Cardiac fibroblast (primary cell): ENCODE measurements around the gene RPH3AL.

Experiments used
- DNase-seq, 2 donors: peaks; one replicate each; pipeline versions ENCODE4 v3.0.0 to v3.0.0-alpha.2; 2010; ENCODE audit warnings: low read depth in 2 of 2
- H3K4me3 ChIP-seq, 2 donors: replicated peaks in 1 of 2; 1 replicate in 1 of 2; 2 replicates in 1 of 2; pipeline ENCODE4 v1.5.1; 2011; ENCODE audit warnings: low read depth in 2 of 2, low read length in 2 of 2, mild to moderate bottlenecking in 2 of 2, moderate library complexity in 1 of 2
- TF ChIP-seq, protein P1 (sequence below): IDR thresholded peaks from one replicate; pipeline ENCODE4 v1.5.1; 2011; ENCODE audit warnings: low read depth, mild to moderate bottlenecking, low read length, inconsistent platforms

Gene RPH3AL

DNA sequence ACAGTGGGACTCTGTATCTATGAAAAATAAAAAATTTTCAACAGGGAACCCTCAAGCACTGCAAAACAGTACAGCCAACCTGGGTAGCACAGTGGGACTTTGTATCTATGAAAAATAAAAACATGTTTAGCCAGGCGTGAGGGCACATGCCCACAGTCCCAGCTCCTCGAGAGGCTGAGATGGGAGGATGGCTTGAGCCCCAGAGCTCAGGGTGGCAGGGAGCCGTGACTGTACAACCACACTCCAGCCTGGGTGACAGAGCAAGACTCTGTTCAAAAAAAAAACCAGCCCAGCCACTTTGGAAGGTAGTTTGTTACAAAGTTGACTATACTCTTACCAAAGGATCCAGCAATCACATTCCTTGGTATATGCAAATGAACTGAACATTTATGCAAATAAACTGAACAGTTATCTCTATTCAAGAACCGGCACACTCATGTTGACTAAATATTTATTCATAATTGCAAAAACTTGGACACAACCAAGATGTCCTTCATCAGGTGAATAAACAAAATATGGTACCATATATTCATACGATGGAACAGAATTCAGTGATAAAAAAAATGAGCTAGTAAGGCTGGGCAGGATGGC lies 5.2 kb downstream of the RPH3AL start:
- TF ChIP-seq, protein P1, sequence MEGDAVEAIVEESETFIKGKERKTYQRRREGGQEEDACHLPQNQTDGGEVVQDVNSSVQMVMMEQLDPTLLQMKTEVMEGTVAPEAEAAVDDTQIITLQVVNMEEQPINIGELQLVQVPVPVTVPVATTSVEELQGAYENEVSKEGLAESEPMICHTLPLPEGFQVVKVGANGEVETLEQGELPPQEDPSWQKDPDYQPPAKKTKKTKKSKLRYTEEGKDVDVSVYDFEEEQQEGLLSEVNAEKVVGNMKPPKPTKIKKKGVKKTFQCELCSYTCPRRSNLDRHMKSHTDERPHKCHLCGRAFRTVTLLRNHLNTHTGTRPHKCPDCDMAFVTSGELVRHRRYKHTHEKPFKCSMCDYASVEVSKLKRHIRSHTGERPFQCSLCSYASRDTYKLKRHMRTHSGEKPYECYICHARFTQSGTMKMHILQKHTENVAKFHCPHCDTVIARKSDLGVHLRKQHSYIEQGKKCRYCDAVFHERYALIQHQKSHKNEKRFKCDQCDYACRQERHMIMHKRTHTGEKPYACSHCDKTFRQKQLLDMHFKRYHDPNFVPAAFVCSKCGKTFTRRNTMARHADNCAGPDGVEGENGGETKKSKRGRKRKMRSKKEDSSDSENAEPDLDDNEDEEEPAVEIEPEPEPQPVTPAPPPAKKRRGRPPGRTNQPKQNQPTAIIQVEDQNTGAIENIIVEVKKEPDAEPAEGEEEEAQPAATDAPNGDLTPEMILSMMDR: no peak
- no peak overlapping the region for H3K4me3 ChIP-seq
- no peak for DNase-seq

GRCh38 chr17:345992-346785 lies 6.4 kb downstream of the RPH3AL start:
- TF ChIP-seq, protein P1: no peak
- no peak overlapping the region for H3K4me3 ChIP-seq
- DNase-seq: no peak

DNA sequence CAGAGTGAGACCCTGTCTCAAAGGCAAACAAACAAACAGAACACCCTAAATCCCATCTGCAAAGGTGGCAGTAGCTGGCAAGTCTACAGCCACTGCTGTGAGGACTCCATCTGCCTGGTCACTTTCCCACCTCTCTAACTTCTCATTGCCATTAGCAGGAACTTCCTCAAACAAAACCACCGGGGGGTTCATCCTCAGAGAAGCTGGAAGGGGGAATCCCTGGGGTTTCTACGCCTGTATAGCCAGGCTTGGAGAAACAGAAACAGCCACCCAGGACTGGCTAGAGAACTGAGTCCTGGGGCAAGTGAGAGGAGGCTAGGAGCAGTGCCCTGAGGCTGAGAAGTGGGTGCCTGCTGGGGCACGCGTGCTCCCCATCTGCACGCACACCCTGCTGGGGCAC lies 7.3 kb downstream of the RPH3AL start:
- DNase-seq: no peak
- TF ChIP-seq, protein P1: no peak
- H3K4me3 ChIP-seq: no peak overlapping the region

GRCh38 chr17:343875-344752 lies 8.5 kb downstream of the RPH3AL start:
- TF ChIP-seq, protein P1: no peak
- no peak overlapping the region for H3K4me3 ChIP-seq
- no peak for DNase-seq

GRCh38 chr17:343211-343610 lies 9.4 kb downstream of the RPH3AL start:
- DNase-seq: no peak
- H3K4me3 ChIP-seq: no peak overlapping the region
- TF ChIP-seq, protein P1: no peak

- no peak for DNase-seq
Observed at GRCh38 chr17:340074-340473, 12.5 kb downstream of the RPH3AL start.

More at GRCh38 chr17:340074-340473, 12.5 kb downstream of the RPH3AL start:
- TF ChIP-seq, protein P1: no peak
- no peak overlapping the region for H3K4me3 ChIP-seq
